ENCODE data around the gene OR52E4.

OR52E4 gene

DNA sequence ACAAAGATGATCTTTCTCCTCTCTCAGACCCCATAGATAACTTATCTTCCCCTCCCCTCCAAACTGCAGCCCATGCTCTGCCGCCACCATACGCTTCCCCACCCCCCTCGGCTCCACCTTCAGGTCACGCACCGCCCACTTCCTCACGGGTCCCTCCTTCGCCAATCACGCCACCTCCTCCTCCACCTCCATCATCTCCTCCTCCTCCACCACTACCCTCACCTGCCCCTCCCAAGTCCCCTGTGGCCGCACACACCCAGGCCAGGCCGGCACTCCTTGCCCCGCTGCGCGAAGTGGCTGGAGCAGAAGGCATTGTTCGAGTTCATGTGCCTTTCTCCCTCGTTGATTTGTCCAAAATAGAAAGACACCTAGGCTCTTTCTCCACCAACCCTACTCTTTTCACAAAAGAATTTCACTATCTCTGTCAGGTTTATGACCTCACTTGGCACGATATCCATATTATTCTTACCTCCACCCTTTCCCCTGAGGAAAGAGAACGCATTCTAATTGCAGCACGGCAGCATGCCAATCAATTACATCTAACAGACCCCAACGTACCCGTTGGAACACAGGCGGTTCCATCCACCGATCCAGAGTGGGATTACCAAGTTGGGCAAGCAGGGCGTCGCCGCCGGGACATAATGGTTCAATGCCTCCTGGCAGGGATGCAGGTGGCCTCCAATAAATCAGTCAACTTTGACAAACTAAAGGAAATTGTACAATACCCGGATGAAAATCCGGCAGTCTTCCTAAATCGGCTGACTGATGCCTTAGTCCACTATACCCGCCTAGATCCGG lies 49.3 kb downstream of the OR52E4 start:
- DNase-seq (ENCODE audit: low read depth in 2 of 2): no peak

DNA sequence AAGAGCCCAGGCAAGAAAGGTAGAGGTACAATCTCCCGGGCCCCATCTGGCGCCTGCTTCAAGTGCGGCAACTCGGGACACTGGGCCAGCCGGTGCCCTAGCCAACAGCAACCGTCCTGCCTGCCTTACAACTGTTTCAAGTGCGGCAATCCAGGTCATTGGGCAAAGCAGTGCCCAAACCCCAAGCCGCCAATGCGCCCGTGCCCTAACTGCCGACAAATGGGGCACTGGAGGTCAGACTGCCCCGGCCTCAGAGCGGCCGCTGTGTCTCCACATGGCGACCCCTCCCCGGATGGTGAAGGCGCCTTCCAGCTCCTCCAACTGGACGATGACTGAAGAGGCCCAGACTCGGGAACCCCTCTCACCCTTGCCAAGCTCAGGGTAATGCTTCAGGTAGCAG lies 50.2 kb downstream of the OR52E4 start:
- DNase-seq (ENCODE audit: low read depth in 2 of 2): no peak

DNA sequence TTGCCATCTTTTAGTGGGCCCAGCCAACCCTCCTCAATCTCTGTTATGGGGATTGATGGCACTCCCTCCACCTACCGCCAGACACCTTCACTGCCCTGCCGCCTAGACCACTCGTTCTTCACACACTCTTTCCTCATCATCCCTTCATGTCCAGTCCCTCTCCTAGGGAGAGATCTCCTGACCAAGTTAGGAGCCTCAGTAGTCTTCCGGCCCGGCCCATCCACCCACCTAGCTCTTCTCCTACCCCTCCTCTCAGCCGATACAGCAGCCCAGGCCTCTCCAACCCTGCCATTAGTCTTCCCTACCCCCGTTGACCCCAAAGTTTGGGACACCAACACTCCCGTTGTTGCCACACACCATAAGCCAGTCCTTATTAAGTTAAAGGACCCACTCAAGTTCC lies 50.6 kb downstream of the OR52E4 start:
- DNase-seq (ENCODE audit: low read depth in 2 of 2): no peak

DNA sequence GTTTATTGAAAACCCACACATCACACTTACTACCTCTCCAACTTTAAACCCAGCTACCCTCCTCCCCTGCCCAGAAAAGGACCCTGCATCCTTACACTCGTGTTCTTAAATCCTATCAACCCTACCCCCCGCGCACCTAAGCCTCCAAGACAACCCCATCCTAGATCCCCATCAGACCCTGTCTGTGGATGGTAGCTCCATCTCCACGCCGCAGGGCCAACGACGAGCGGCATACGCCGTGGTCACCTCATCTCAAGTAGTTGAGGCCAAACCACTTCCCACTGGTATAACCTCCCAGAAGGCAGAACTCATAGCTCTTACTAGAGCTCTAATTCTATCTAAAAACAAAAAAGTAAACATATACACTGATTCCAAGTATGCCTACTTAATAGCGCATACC lies 52.2 kb downstream of the OR52E4 start:
- no peak for DNase-seq (ENCODE audit: low read depth in 2 of 2)

DNA sequence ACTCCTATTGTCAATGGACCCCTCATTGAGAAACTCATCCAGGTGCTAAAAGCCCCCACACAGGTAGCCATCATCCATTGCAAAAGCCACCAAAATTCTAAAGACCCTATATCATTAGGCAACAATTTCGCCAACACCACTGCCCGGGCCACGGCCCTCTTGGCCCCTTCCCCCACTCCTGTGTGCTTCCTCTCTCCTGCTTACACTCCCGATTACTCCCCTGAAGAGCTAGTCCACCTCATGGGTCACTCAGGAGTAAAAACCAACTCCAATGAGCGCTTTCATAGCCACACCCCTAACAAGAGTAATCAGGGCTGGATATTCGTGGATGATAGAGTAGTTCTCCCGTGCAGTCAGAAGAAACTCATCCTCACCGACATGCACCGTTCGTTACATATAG lies 52.7 kb downstream of the OR52E4 start:
- no peak for DNase-seq (ENCODE audit: low read depth in 2 of 2)
